CD4-positive, alpha-beta T cell treated with Interleukin-15 for 1 hour (primary cell): Measurements from ENCODE around the gene POLR2J2.
"Not testable (repeated sequence)": the region's sequence is repeated elsewhere in the genome, so short reads cannot be mapped to it uniquely, and the experiment has no call there.

Experiments
- DNase-seq: peaks from one replicate; pipeline ENCODE4 v3.0.0-alpha.2; 2020

Gene POLR2J2

DNA sequence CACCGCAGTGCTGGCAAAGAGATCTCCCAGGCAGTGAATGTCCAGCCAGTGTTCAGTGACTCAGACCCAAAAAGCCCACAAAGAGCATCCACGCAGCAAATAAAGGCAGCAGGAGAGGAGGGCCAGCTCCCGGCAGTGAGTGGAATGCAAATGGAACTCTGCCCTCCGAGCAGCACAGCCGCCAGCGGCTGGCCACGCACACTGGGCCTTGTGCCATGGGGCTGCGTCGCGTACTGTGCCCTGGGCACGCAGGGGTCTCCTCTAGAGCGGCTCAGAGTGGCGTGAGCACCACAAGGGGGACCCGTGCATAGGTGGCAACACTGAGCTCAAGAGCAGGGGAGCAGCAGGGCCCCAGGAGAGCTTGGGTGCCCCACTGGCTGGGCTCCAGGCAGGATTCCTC lies 3.9 kb downstream of the POLR2J2 start:
- DNase-seq = not testable (repeated sequence)

DNA sequence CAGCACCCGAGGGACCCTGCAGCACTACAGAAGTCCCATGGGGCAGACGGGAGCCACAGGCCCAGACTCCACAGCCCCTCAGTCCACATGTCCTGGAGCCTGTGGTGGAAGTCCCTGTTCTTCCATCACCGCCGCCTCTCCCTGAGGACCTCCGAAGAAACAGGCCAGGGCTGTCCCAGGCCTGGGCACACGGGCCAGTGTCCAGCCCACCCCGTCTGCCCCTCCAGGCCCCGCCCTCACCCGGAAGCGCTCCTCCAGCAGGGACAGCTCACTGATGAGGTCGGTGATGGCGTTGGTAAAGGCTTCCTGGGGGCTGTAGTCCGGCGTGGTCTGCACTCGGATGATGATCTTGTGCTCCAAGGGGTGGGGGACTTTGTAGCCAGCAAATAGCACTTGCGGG lies 4.6 kb downstream of the POLR2J2 start:
- not testable (repeated sequence) for DNase-seq

DNA sequence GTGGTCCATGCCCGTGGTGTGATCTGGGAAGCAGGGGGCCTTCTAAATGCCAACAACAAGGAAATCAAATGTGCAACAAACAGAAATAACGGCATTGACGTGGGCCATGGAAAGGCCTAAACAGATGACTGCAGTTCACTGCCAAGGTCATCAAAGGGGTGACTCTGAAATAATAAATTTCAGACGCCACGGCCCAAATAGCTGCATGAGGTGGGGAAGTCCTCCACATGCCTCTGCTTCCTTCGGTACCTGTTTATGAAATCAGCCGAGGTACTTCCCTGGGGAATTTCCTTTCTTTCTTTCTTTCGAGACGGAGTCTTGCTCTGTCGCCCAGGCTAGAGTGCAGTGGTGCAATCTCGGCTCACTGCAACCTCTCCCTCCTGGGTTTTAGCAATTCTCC lies 6.7 kb downstream of the POLR2J2 start:
- DNase-seq = not testable (repeated sequence)

- DNase-seq = not testable (repeated sequence)
Observed at GRCh38 chr7:102649924-102650323, 21.5 kb downstream of the POLR2J2 start, which contains the start of gene SPDYE2B. Gene SPDYE2B (plus strand): TSS chr7:102650319. CDS start chr7:102652349, 2,030 bp downstream.

DNA sequence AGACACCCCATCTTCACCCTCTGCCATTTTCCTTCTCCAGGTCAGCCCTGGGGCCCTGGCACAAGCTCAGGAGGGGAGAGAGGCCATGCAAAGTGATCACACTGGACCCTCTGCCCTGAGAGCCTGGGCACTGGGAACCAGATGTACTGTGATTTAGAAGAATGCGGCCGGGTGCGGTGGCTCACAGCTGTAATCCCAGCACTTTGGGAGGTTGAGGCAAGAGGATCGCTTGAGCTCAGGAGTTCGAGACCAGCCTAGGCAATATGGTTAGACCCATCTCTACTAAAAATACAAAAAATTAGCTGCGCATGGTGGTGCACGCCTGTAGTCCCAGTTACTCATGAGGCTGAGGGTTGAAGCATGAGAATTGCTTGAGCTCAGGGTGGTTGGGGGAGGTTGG lies 23.6 kb downstream of the POLR2J2 start:
- not testable (repeated sequence) for DNase-seq

GRCh38 chr7:102643404-102643803 lies 28.1 kb downstream of the POLR2J2 start:
- DNase-seq = not testable (repeated sequence)

DNA sequence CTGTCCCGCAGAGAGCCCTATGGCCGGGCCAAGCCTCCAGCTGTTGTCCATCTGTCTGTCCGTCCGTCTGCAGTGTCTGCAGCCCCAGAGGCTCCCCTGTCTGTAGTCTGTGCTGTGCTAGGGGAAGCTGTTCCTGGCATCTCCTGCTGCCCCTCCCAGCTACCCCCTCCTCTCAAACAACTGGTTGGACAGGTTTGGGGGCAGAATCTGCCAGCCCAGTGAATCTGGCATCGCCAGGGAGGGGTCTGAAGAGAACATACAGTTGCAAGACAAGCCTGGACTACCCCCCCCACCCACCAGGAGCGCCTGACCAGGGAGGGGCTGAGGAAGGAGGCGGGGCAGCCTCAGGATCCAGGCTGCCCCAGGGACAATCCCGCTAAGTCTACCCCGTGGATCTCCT lies 28.8 kb downstream of the POLR2J2 start, which contains the start of gene UPK3BL1:
UPK3BL1 (minus strand) TSS at position 101 of the 400 bp plus-strand sequence; CDS start at position 51, 50 bp downstream.
- not testable (repeated sequence) for DNase-seq

DNA sequence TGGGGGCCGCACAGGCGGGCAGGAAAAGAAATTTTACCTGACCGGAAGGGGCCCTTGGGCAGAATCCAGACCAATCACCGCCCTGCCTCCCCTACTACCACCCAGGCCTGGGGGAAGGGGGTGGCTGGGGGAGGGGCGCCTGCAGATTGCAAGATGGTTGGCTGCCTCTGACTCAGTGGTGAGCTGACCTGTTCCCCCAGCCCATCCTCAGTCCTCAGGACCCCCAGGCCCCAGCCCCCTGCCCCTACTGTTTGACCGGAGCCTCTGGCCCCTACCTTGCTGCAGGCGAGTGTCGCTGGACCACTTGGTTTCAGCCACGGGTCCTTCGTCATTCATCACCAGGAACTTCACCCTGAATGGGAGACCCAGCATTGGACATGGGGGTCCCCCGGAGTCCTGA lies 32.6 kb downstream of the POLR2J2 start:
- peak; percentile 14 for DNase-seq

DNA sequence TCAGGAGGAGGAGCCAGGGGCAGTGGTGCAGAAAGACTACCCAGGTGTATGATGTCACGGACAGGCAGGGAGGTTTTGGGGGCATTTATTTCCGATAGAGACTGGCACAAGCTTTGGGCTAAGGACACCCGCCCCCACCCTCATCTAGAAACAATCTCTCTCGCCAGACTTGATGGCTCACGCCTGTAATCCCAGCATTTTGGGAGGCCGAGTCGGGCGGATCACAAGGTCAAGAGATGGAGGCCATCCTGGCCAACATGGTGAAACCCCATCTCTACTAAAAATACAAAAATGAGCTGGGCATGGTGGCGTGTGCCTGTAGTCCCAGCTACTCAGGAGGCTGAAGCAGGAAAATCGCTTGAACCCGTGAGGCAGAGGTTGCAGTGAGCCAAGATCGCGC lies 34.5 kb downstream of the POLR2J2 start:
- not testable (repeated sequence) for DNase-seq

- not testable (repeated sequence) for DNase-seq
Observed at GRCh38 chr7:102635354-102635753, 36.1 kb downstream of the POLR2J2 start.

- DNase-seq = not testable (repeated sequence)
Observed at GRCh38 chr7:102634299-102634698, 37.2 kb downstream of the POLR2J2 start.

- not testable (repeated sequence) for DNase-seq
Observed at GRCh38 chr7:102630622-102631021, 40.8 kb downstream of the POLR2J2 start.

- DNase-seq = not testable (repeated sequence)
Observed at GRCh38 chr7:102627271-102627904, 44.1 kb downstream of the POLR2J2 start.

- DNase-seq = not testable (repeated sequence)
Observed at GRCh38 chr7:102618122-102618521, 53.3 kb downstream of the POLR2J2 start.

- peak; percentile 10 for DNase-seq
Observed at GRCh38 chr7:102616507-102617125, 54.8 kb downstream of the POLR2J2 start, which contains the start of gene RASA4. Gene RASA4 (minus strand): TSS chr7:102616756. CDS start chr7:102616689, 67 bp downstream.
